ENCODE measurements around the gene SPEF1. TPM values are rescaled to one million over a fixed set of nuclear protein-coding genes. Genes with fewer than 3 reads are reported as not detected.

SPEF1 gene
- total and polyA plus RNA-seq, 2 of the 13 experiments (the other 11 are each of a cell fraction or from before 2014, with no cell fraction given), result 0.11 to 0.27 TPM

DNA sequence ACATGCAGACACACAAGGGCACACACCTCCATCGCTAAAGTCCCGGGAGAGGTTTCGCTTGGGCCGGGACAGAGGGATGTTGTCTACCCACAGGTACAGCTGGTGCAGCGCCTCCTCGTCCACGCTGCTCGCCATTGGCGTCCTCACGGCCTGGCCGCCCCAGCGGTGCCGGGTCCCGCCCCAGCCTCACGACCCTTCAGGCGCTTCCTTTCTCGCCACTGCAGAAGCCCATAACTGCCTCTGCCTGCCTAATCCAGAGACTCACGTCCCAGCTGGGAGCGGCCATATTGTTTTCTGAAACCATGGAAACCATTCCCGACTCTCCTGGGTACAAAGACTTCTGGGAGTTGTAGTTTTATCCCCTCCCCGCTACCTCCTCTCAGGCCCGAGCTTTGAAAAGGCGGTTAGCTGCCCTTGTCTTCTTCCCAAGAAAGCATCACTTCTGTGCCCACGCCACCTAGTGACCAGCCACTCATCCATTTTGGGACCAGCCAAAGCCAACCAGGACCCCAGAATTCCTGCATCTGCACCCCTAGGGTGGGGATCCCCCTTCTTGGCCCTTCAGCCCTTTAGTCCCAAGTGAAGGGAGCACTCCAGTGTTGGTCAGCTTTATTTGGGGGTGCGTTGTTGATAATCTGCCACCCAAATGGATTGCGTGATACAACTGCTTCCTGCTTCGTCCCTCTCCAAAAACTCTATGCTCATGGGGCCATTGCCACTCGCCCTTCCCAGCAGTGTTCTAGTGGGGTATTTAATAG, at the start of gene SPEF1 (continued):
- TF ChIP-seq RORA (CRISPR knock-in tag; IDR thresholded peaks at IDR 0.05) (no peak), ZNF878 (CRISPR knock-in tag; IDR thresholded peaks at IDR 0.05) (no peak), HDAC1 (CRISPR knock-in tag; IDR thresholded peaks at IDR 0.05) (peak; percentile 78; the same call in 1 of the 2 replicates), AHR (CRISPR knock-in tag; IDR thresholded peaks at IDR 0.05) (no peak), ZSCAN20 (CRISPR knock-in tag; IDR thresholded peaks at IDR 0.05; ENCODE audit: borderline replicate concordance) (no peak), HMGA1 (CRISPR knock-in tag; conservative IDR thresholded peaks at IDR 0.05) (no peak), LCORL (IDR thresholded peaks at IDR 0.05) (no peak), LCORL (CRISPR knock-in tag; IDR thresholded peaks at IDR 0.05) (peak; percentile 90), ZNF749 (CRISPR knock-in tag; IDR thresholded peaks at IDR 0.05; ENCODE audit: borderline replicate concordance) (no peak), SMC3 (IDR thresholded peaks at IDR 0.05; ENCODE audit: low read length) (peak; percentile 74), ZNF773 (CRISPR knock-in tag; IDR thresholded peaks at IDR 0.05; ENCODE audit: borderline replicate concordance) (no peak), SOX5 (CRISPR knock-in tag; IDR thresholded peaks at IDR 0.05; ENCODE audit: borderline replicate concordance) (no peak), ZNF460 (CRISPR knock-in tag; IDR thresholded peaks at IDR 0.05; ENCODE audit: borderline replicate concordance) (no peak), SMARCC2 (IDR thresholded peaks at IDR 0.05) (no peak), KMT2A (CRISPR knock-in tag; IDR thresholded peaks at IDR 0.05) (no peak), NFIC (IDR thresholded peaks at IDR 0.05; ENCODE audit: low read length) (no peak), ZNF225 (CRISPR knock-in tag; IDR thresholded peaks at IDR 0.05) (peak; percentile 49; the same call in 1 of the 2 replicates), BCL6 (CRISPR knock-in tag; IDR thresholded peaks at IDR 0.05) (no peak), CEBPG (CRISPR knock-in tag; IDR thresholded peaks at IDR 0.05) (0 out of 2 replicates have a peak, but pooled peaks have one; percentile 22), BORCS8-MEF2B (CRISPR knock-in tag; IDR thresholded peaks at IDR 0.05) (peak; percentile 76), NFKBIZ (CRISPR knock-in tag; IDR thresholded peaks at IDR 0.05) (peak; percentile 66; the same call in 1 of the 2 replicates), ZNF12 (CRISPR knock-in tag; IDR thresholded peaks at IDR 0.05) (no peak)
- TF ChIP-seq, protein P1, sequence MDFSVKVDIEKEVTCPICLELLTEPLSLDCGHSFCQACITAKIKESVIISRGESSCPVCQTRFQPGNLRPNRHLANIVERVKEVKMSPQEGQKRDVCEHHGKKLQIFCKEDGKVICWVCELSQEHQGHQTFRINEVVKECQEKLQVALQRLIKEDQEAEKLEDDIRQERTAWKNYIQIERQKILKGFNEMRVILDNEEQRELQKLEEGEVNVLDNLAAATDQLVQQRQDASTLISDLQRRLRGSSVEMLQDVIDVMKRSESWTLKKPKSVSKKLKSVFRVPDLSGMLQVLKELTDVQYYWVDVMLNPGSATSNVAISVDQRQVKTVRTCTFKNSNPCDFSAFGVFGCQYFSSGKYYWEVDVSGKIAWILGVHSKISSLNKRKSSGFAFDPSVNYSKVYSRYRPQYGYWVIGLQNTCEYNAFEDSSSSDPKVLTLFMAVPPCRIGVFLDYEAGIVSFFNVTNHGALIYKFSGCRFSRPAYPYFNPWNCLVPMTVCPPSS (IDR thresholded peaks at IDR 0.05), result no peak
- TF ChIP-seq, protein P2, sequence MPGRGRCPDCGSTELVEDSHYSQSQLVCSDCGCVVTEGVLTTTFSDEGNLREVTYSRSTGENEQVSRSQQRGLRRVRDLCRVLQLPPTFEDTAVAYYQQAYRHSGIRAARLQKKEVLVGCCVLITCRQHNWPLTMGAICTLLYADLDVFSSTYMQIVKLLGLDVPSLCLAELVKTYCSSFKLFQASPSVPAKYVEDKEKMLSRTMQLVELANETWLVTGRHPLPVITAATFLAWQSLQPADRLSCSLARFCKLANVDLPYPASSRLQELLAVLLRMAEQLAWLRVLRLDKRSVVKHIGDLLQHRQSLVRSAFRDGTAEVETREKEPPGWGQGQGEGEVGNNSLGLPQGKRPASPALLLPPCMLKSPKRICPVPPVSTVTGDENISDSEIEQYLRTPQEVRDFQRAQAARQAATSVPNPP (CRISPR knock-in tag; IDR thresholded peaks at IDR 0.05), result no peak
- TF ChIP-seq, protein P3, sequence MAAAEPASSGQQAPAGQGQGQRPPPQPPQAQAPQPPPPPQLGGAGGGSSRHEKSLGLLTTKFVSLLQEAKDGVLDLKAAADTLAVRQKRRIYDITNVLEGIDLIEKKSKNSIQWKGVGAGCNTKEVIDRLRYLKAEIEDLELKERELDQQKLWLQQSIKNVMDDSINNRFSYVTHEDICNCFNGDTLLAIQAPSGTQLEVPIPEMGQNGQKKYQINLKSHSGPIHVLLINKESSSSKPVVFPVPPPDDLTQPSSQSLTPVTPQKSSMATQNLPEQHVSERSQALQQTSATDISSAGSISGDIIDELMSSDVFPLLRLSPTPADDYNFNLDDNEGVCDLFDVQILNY (CRISPR knock-in tag; conservative IDR thresholded peaks at IDR 0.05), result no peak
- TF ChIP-seq, protein P4, sequence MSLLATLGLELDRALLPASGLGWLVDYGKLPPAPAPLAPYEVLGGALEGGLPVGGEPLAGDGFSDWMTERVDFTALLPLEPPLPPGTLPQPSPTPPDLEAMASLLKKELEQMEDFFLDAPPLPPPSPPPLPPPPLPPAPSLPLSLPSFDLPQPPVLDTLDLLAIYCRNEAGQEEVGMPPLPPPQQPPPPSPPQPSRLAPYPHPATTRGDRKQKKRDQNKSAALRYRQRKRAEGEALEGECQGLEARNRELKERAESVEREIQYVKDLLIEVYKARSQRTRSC (CRISPR knock-in tag; IDR thresholded peaks at IDR 0.05; ENCODE audit: low read depth), result no peak
- TF ChIP-seq, protein P5, sequence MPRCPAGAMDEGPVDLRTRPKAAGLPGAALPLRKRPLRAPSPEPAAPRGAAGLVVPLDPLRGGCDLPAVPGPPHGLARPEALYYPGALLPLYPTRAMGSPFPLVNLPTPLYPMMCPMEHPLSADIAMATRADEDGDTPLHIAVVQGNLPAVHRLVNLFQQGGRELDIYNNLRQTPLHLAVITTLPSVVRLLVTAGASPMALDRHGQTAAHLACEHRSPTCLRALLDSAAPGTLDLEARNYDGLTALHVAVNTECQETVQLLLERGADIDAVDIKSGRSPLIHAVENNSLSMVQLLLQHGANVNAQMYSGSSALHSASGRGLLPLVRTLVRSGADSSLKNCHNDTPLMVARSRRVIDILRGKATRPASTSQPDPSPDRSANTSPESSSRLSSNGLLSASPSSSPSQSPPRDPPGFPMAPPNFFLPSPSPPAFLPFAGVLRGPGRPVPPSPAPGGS (CRISPR knock-in tag; IDR thresholded peaks at IDR 0.05), result no peak
